Myocyte (in vitro differentiated cells): ENCODE measurements around the gene SLC6A16. TPM values are rescaled to one million over a fixed set of nuclear protein-coding genes. Genes with fewer than 3 reads are reported as not detected.
"Not testable (repeated sequence)": the region's sequence is repeated elsewhere in the genome, so short reads cannot be mapped to it uniquely, and the experiment has no call there.

Experiments
- DNase-seq: peaks from one replicate; pipeline ENCODE4 v3.0.0-alpha.2; 2012; ENCODE audit warnings: low read depth
- total RNA-seq: library from RNA; depleted of rRNA; stranded (reverse); fragments of >200 nt; gene quantifications from 2 replicates; pipeline ENCODE4 v1.2.3, GENCODE V29; 2014

The SLC6A16 gene
- total RNA-seq, 1 donor from 2014 or later: 0.51 TPM

DNA sequence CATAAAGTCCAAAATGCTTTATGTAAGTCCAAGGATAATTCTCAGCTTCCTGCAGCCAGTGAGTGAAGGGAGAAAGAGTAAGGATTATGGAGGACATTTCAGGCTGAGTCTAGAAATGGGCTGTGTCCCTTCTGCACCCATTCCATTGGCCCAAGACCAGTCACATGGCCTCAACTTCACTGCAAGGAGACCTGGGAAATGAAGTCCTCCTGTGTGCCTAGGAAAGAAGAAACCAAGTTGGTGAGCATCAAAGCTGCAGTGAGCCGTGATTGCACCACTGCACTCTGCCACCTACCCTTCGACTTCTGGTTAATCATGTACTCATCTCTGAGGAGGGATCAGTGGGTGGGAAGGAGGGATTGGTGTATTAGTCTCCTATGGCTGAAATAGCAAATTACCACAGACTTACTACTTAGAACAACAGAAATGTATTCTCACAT, 6.6 kb upstream of the SLC6A16 start:
- peak; percentile 49 for DNase-seq

DNA sequence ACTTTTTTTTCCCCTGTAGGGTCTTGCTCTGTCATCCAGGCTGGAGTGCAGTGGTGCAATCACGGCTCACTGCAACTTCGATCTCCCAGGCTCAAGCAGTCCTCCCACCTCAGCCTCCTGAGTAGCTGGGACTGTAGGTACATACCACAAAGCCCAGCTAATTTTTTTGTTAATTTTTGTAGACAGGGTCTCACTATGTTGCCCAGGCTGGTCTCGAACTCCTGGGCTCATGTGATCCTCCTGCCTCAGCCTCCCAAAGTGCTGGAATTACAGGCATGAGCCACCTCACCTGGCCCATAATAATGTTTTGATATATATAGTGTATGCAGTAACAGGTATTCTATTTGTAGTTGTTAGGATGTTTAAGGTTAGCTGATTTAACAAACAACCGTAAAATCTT, 6.2 kb upstream of the SLC6A16 start:
- DNase-seq: not testable (repeated sequence)

DNA sequence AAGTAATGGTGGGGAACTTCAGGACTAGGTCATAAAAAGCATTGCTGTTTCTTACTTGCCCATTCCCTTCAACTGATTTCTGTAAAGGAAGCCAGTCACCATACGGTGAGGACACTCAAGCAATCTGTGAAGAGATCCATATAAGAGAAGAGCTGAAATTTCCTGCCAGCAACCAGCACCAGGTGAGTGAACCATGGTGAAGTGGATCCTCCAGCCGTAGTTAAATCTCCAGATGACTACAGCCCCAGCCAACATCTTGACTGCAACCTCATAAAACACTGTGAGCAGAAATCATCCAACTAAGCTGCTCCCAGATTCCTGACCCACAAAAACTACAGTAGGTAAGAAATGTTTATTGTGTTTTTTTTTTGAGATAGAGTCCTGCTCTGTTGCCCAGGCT, 3.8 kb upstream of the SLC6A16 start:
- no peak for DNase-seq

DNA sequence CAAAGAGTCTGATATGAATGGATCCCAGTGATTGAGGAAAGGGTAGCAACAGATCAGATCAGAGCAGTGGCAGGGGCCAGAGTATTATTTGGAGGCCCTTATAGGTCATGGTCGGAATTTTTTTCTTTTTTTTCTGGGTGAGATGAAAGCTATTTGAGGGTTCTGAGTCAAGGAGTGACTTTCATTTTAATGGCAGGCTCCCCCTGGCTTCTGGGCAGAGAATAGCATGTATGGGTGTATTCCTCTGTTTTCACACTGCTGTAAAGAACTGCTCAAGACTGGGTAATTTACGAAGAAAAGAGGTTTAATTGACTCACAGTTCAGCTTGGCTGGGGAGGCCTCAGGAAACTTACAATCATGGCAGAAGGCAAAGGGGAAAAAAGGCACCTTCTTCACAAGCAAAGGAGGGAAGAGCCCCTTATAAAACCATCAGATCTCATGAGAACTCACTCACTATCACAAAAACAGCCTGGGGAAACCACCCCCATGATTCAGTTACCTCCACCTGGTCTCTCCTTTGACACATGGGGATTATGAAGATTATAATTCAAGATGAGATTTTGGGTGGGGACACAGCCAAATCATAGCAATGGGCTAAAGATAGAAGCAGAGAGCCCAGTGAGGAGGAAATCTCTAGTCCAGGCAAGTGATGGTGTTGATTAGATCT, 3.0 kb upstream of the SLC6A16 start:
- DNase-seq: peak; percentile 50

DNA sequence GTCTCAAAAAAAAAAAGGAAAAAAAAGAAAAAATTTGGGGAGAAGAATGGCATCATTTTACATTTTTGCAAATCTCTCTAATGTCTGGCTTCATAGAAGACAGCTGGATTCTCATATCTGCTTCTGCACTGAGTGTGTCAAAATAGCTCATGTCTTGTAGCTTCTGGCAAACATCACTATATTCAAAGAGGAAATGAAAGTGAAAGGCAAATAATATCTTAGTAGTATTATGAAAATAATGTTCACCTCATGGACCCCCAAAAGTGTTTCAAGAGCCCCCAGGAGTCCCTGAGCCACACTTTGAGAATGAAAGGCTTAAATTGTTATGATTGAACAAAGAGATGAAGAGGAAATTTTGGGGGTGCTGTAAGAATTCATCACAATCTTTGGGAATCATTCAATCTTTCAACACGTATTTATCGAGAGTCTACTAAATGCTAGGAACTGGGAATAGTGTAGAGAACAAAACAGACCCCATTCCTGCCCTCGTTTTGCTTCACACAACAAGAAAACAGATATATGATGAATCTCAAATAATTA, 1.2 kb upstream of the SLC6A16 start:
- no peak for DNase-seq

DNA sequence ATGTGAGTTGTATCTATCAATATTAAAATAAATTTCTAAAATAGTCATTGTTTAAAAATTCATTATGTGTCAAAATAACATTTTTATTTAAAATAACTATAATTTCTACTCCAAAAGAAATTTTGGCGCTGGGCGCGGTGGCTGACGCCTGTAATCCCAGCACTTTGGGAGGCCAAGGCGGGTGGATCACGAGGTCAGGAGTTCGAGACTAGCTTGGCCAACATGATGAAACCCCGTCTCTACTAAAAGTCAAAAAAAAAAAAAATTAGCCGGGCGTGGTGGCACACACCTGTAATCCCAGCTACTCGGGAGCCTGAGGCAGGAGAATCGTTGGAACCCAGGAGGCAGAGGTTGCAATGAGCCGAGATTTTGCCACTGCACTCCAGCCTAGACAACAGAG, 765 bp upstream of the SLC6A16 start:
- not testable (repeated sequence) for DNase-seq

DNA sequence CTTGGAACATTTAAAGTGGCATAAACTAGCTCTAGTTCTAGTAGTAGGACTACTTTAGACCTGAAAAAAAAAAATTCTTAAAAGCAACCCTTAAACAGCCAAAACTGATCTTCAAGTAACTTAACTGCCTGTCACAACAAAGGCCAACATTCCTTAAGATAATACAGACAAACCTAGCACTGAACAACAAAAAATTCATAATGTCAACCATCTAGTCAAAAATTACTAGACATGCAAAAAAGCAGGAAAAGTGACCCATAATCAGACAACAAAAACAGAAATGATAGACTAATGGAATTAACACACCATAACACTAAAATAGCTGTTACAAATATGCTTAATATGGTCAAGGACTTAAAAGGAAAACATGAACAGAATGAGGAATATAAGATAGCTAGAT, 6.7 kb downstream of the SLC6A16 start:
- DNase-seq: no peak

DNA sequence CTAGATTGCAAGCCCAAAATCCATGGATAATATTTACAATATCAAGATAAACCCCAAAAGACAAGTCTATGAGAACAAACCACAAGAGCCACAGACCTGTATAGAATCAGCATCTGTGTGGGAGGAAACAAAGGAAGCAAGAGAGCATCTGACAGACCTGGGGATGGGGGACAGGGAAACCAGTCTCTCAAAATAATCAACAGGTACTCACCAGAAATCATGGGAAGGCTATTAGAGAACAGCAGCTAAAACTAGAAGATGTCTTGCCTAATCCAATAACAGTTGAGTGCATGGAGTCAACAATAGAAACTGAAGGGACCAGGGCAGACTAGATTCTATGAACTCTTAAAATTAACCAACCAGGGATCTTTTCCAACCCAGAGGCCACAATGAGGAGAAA, 8.7 kb downstream of the SLC6A16 start:
- no peak for DNase-seq

DNA sequence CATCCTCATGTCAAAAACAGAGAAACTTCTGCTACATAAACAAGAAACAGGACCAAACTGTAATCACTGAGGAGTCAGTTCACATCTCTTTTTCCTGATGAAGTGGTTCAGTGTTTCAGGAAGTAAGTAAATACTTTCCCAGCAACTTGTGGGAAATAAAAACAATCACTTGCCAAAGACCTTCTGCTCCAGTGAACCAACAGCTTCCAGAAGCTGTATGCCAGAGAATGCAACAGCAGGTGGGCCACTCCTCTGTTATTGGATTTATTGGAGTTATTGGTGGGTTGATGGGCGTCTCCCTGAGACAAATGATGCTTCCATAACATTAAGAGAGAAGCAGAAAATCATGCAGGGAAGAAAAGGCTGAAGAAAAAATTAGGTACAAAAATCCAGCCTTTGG, 9.9 kb downstream of the SLC6A16 start:
- DNase-seq: no peak

DNA sequence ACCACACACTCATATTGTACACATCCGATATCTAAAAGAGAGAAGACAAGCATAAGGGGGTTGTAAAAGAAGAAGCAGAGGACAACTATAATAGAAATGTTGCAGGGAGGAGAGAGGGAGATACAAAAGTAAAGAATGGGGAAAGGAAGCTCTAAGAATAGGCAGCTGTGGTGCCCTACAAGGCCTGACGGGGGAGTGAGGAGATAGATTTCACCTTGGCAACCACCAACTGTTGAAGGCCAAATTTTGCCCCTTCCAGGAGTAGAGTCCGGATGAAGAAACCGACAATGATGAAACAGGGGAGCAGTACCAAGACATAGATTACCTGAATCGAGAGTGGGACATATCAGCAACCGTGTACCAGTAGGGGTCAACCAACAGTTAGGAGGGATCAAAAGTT, 15.9 kb downstream of the SLC6A16 start:
- no peak for DNase-seq

DNA sequence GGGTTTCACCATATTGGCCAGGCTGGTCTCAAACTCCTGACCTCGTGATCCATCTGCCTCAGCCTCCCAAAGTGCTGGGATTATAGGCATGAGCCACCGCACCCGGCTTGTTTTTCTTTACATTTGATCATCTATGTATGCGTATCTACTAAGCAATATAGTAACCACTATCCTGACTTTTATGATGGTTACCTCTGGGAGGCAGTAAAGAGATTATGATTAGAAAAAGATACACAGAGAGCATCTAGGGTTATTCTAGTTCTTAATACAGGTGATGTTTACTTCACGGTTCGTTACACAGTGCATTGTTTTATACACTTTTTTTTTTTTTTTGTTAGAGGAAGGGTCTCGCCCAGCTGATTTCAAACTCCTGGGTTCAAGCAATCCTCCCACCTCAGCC, 18.3 kb downstream of the SLC6A16 start:
- DNase-seq: not testable (repeated sequence)

DNA sequence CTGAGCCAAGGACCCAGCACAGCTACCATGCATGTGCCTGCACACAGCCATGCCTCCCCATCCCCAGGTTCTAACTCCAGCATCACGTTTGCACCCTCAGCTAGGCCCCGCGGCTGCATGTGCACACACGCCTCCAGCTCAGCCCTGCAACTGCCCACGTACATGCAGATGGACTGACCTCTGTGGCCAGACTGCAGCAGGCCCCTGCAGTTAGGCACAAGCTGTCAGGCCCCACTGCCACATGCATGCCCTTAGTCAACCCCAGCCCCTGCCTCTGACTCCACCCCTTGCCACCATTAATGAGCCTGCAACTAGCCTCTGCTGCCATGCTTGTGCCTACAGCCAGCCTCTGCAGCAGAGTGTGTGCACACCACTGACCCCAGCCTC, 23.1 kb downstream of the SLC6A16 start:
- DNase-seq: no peak

DNA sequence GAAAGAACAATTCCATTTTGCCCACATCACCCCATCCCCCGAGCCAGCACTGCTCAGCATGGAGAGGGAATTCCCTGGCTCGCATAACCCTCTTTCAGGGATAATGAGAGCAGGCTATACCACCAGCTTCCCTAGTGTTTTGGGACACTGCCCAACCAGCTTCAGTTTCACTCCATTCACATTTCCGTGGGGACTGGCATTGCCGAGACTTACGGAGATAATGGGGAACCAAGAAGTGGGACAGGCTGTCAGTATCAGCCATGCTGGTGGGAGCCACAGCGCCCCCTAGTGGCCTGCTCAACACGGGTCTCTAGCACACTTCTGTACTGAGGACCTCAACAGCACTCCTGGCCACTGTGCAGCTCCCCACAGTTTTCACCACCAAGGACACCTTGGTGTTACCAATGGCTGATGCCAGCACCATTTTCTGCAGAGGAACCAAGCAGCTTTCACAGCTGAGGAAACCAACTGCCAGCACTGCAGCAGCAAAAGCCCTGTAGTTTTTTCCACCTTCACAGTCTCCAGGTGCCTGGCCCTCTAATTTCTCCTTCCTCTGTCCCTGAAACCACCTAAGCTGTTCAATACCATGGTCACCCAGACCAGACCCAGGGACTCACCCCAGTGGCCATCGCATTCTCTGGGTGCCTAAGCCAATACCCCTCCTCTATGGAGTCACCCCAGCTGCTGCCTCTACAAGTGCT, 23.7 kb downstream of the SLC6A16 start:
- peak; percentile 43 for DNase-seq

DNA sequence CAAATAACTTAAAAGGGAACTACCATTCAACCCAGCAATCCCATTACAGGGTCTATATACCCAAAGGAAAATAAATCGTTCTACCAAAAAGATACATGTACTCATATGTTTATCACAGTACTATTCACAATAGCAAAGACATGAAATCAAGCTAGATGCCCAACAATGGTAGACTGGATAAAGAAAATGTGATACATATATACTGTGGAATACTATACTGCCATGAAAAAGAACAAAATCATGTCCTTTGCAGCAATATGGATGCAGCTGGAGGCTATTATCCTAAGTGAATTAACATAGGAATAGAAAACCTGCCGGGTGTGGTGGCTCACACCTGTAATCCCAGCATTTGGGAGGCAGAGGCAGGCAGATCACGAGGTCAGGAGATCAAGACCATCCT, 26.3 kb downstream of the SLC6A16 start:
- DNase-seq: not testable (repeated sequence)

DNA sequence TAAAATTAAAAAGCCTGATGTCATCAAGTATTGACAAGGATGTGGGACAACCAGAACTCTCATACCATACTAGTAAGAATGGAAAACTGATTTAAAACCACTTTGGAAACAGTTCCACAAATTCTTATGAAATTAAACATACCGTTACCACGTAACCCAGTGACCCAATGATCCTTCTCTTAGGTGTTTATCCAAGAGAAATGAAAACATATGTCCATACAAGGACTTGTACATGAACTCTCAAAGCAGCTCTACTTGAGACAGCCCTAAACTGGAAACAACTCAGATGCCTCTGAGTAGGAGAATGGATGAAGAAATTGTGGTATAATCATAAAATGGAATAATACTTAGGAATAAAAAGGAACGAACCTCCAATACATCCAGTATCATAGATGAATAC, 27.6 kb downstream of the SLC6A16 start:
- DNase-seq: no peak

DNA sequence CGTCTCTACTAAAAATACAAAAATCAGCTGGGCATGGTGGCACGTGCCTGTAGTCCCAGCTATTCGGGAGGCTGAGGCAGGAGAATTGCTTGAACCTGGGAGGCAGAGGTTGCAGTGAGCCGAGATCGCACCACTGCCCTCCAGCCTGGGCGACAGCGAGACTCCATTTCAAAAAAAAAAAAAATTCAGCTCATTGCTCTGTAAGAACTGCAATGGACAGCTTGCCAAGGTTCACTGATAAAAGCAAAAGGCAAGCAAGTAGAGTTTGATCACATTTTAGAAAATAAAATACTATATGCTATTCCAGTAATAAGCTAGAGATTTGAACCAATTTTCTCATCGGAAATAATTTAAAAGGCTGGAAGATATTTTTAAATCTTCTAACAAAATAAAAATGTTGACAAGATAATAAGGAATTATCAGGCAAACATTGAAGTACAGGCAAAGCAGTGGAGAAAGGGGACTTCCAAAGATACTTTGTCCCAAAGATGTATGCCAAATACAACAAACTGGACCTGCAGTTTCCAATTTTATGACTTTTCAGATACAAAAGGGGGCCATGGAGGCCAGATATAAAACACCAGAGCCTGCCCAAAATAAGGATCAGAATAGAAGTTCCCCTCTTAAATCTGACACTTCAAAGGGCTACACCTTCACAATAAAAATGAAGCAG, 29.6 kb downstream of the SLC6A16 start:
- no peak for DNase-seq

DNA sequence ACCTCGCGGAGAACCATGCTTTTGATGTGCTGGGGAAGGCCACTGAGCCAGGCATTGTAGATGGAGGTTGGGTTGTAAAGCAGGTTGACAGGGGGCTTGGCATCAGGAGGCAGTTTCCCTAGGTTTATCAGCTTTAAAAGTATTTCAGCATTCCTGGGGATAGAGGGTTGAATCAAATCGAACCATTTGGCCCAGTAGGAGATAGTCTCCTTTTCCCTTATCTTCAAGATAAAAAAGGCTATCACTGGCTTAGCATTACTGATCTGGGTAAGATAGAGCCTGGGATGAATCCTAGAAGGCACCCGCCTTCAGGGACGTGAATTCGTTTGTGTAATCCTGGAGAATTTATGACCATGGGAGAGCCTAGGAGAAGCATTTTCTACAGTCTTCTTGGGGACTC, 30.6 kb downstream of the SLC6A16 start:
- DNase-seq: no peak

DNA sequence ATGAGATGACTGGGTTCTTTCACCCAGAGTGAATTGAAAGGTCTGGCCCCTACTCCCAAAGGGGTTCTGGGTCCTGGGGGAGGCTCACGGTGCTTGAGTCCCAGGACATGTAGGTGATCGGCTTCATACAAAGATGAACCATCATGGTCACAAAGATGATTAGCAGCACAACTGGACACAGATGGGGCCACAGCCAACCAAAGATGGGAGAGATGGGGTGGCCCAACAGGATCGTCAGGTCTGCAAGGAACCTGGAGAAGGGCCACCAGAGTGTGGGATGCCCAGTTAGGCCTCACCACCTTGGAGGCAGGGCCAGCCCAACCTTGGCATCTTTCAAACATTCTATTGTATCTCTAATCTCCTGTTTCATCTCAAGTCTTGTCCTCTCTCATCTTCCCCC, 34.5 kb downstream of the SLC6A16 start:
- no peak for DNase-seq

DNA sequence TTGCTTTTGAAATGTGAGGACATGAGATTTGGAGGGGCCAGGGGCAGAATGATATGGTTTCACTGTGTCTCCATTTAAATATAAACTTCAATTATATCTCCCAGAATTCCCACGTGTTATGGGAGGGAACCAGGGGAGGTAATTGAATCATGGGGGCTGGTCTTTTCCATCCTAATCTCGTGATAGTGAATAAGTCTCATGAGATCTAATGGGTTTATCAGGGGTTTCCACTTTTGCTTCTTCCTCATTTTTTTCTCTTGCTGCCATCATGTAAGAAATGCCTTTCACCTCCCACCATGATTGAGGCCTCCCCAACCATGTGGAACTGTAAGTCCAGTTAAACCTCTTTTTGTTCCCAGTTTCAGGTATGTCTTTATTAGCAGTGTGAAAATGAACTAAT, 35.7 kb downstream of the SLC6A16 start:
- not testable (repeated sequence) for DNase-seq

DNA sequence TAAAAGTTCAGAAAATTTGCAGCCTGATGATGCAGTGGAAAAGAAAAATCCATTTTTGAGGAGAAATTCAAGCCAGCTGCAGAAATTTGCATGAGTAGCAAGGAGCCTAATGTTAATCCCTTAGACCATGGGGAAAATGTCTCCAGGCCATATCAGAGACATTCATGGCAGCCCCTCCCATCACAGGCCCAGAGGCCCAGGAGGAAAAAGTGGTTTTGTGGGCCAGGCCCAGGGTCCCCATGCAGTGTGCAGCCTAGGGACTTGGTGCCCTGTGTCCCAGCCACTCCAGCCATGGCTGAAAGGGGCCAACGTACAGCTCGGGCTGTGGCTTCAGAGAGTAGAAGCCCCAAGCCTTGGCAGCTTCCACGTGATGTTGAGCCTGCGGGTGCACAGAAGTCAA, 36.8 kb downstream of the SLC6A16 start:
- DNase-seq: not testable (repeated sequence)

DNA sequence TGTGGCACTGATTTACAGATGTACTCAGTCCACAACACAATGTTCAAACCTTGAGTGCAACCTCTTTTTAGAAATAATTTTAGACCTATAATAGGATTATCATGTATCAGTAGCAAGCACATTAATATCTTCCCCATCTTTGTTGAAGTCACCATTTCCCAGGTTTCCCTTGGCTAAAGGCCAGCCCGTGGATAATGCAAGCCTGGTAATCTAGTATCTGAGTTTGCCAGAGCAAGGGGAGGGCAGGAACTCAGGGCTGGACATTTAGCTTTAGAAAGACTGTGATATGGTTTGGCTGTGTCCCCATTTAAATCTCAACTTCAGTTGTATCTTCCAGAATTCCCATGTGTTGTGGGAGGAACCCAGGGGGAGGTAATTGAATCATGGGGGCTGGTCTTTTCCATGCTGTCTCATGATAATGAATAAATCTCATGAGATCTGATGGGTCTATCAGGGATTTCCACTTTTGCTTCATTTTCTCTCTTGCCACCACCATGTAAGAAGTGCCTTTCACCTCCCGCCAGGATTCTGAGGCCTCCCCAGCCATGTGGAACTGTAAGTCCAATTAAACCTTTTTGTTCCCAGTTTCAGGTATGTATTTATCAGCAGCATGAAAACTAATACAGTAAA, 37.7 kb downstream of the SLC6A16 start:
- no peak for DNase-seq

DNA sequence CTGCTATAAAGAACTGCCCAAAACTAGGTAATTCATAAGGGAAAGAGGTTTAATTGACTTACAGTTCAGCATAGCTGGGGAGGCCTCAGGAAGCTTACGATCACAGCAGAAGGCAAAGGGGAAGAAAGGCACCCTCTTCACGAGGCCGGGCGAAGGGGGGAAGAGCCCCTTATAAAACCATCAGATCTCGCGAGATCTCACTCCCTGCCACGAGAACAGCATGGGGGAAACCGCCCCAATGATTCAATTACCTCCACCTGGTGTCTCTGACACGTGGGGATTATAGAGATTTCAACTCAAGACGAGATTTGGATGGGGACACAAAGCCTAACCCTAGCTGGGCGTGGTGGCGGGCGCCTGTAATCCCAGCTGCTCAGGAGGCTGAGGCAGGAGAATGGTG, 42.8 kb downstream of the SLC6A16 start:
- no peak for DNase-seq
